Stimulated activated naive CD8-positive, alpha-beta T cell treated with anti-CD3 and anti-CD28 coated beads, Interleukin-15, Interleukin-2, amounts not matched to agents 100 ng/mL and 50 ng/mL, for 24 hours (primary cell): Measurements from ENCODE around the gene DPAGT1.
A peak's percentile ranks its signal among the peaks of the same experiment; 100 is the strongest.
"Not testable (repeated sequence)": the region's sequence is repeated elsewhere in the genome, so short reads cannot be mapped to it uniquely, and the experiment has no call there.

Source experiments
- H3K27ac Mint-ChIP-seq: one replicate; pipeline ENCODE4 v1.8.0; 2021; ENCODE audit warnings: mild to moderate bottlenecking, mixed read lengths
- H3K27me3 Mint-ChIP-seq: one replicate; pipeline ENCODE4 v1.8.0; 2021; ENCODE audit warnings: mixed read lengths
- H3K36me3 Mint-ChIP-seq: one replicate; pipeline ENCODE4 v1.8.0; 2021; ENCODE audit warnings: low read depth, mixed read lengths
- H3K4me1 Mint-ChIP-seq: one replicate; pipeline ENCODE4 v1.8.0; 2021; ENCODE audit warnings: low read depth, mixed read lengths
- H3K4me3 Mint-ChIP-seq: one replicate; pipeline ENCODE4 v1.8.0; 2021; ENCODE audit warnings: mild to moderate bottlenecking, mixed read lengths
- H3K9me3 Mint-ChIP-seq: one replicate; pipeline ENCODE4 v1.8.0; 2021; ENCODE audit warnings: mixed read lengths

Gene DPAGT1

GRCh38 chr11:119065369-119065768, 36.3 kb downstream of the DPAGT1 start:
- no peaks in the 10 kb centered on the region for H3K9me3 Mint-ChIP-seq
- peak overlapping the region; percentile 57 for H3K27ac Mint-ChIP-seq
- H3K36me3 Mint-ChIP-seq: peaks cover 10% of the 10 kb centered on the region
- peaks cover 48% of the 10 kb centered on the region for H3K4me1 Mint-ChIP-seq
- H3K4me3 Mint-ChIP-seq: peak overlapping the region; percentile 22
- H3K27me3 Mint-ChIP-seq: no peaks in the 10 kb centered on the region

- no peak overlapping the region for H3K4me3 Mint-ChIP-seq
- peaks cover 8% of the 10 kb centered on the region for H3K36me3 Mint-ChIP-seq
- peaks cover 37% of the 10 kb centered on the region for H3K4me1 Mint-ChIP-seq
- H3K27ac Mint-ChIP-seq: no peak overlapping the region
- no peaks in the 10 kb centered on the region for H3K9me3 Mint-ChIP-seq
- H3K27me3 Mint-ChIP-seq: no peaks in the 10 kb centered on the region
These were observed 38.9 kb downstream of the DPAGT1 start for GRCh38 chr11:119062779-119063178.

GRCh38 chr11:119061256-119061655, 40.4 kb downstream of the DPAGT1 start:
- H3K4me3 Mint-ChIP-seq: no peak overlapping the region
- peaks cover 30% of the 10 kb centered on the region for H3K4me1 Mint-ChIP-seq
- H3K27ac Mint-ChIP-seq: no peak overlapping the region

DNA sequence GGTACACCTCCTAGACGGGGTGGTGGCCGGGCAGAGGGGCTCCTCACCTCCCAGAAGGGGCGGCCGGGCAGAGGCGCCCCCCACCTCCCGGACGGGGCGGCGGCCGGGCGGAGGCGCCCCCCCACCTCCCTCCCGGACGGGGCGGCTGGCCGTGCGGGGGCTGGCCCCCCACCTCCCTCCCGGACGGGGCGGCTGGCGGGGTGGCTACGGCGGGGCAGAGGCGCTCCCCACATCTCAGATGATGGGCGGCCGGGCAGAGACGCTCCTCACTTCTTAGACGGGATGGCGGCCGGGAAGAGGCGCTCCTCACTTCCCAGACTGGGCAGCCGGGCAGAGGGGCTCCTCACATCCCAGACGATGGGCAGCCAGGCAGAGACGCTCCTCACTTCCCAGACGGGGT, 42.5 kb downstream of the DPAGT1 start:
- not testable (repeated sequence) for H3K27me3 Mint-ChIP-seq, H3K4me3 Mint-ChIP-seq, H3K9me3 Mint-ChIP-seq, H3K27ac Mint-ChIP-seq
- Mint-ChIP-seq H3K36me3 (peaks cover 28% of the 10 kb centered on the region), H3K4me1 (peaks cover 31% of the 10 kb centered on the region)

More at GRCh38 chr11:119061256-119061655, 40.4 kb downstream of the DPAGT1 start:
- no peaks in the 10 kb centered on the region for H3K27me3 Mint-ChIP-seq
- H3K36me3 Mint-ChIP-seq: peaks cover 8% of the 10 kb centered on the region
- H3K9me3 Mint-ChIP-seq: no peaks in the 10 kb centered on the region

- Mint-ChIP-seq H3K27me3 (no peaks in the 10 kb centered on the region), H3K36me3 (peaks cover 46% of the 10 kb centered on the region), H3K27ac (peak within 1 kb of the TSS; percentile 96), H3K4me1 (peaks cover 41% of the 10 kb centered on the region), H3K9me3 (no peaks in the 10 kb centered on the region), H3K4me3 (peak within 1 kb of the TSS; percentile 95)
These were observed 44.5 kb downstream of the DPAGT1 start, which contains the start of gene HYOU1 for GRCh38 chr11:119057000-119057769. TSS of gene HYOU1 (minus strand) at chr11:119057205. CDS start at chr11:119056160, 1,045 bp downstream.

DNA sequence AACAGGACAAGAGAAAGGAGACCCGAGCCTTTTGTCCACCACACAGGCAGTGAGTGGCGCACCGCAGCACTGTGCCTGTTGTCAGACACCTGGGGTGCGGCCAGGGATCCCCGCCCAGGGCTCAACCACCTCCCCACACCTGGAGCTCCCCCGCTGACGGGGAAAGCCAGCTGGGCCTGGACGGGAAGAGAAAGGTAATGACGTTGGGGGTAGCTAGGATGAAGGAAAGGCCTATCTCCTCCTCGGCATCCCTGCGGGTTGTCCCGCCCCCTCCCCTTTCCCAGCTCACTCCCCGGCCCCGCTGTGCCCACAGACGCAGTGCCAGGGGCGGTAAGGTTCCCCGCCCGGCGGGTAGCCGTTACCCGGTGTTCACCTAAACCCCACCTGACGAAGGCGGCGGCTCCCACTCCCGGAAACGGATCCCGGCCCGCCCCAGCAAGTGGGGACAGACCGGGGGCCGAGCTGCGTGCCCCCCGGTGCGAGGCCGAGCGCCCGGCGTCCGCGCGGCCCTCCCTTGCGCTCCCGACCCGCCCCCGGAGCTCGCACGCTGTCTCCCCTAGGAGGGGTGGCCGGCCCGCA, 45.1 kb downstream of the DPAGT1 start:
- Mint-ChIP-seq H3K4me3 (peak overlapping the region; percentile 95), H3K27ac (peak overlapping the region; percentile 96), H3K27me3 (no peaks in the 10 kb centered on the region), H3K4me1 (peaks cover 48% of the 10 kb centered on the region), H3K36me3 (peaks cover 50% of the 10 kb centered on the region), H3K9me3 (no peaks in the 10 kb centered on the region)

DNA sequence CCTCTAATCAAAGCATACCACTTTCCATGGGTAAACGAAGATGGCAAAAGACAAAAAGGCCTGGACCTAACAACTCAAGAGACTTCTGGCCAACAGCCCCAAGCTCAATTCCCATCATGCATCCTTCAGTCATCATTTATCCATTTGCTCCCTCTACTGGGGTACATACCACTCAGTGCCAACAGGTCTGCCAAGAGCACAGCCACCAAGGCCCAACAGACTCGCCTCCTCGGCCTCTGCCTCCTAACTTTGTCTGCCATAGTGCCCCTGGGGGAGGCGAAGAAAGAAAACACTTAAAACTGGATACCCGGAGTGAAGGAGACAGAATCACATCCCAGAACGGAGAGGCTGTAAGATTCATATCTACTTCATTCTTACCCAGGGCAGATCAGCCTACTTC, 45.8 kb downstream of the DPAGT1 start:
- Mint-ChIP-seq H3K4me3 (peak overlapping the region; percentile 95), H3K27me3 (no peaks in the 10 kb centered on the region), H3K9me3 (no peaks in the 10 kb centered on the region), H3K27ac (peak overlapping the region; percentile 83), H3K36me3 (peaks cover 56% of the 10 kb centered on the region), H3K4me1 (peaks cover 50% of the 10 kb centered on the region)

DNA sequence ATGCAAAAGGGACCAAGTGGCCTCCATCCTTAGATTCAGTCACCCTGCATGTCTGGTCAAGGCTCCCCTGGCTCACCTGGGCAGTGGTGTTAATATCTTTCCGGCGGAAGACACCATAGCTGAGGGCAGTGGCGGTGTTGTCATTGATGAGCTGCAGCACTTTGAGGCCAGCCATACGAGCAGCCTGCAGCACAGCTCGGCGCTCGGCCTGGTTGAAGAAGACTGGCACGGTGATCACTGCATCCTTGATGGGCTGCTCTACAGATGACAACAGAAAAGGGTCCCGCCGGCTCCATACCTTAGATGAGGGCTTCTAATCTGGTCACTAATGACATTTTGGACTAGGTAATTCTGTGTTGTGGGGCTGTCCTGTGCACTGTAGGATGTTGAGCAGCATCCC, 47.2 kb downstream of the DPAGT1 start:
- Mint-ChIP-seq H3K27ac (no peak overlapping the region), H3K9me3 (no peaks in the 10 kb centered on the region), H3K4me1 (peaks cover 50% of the 10 kb centered on the region), H3K36me3 (peaks cover 66% of the 10 kb centered on the region), H3K4me3 (peak overlapping the region; percentile 12), H3K27me3 (no peaks in the 10 kb centered on the region)

DNA sequence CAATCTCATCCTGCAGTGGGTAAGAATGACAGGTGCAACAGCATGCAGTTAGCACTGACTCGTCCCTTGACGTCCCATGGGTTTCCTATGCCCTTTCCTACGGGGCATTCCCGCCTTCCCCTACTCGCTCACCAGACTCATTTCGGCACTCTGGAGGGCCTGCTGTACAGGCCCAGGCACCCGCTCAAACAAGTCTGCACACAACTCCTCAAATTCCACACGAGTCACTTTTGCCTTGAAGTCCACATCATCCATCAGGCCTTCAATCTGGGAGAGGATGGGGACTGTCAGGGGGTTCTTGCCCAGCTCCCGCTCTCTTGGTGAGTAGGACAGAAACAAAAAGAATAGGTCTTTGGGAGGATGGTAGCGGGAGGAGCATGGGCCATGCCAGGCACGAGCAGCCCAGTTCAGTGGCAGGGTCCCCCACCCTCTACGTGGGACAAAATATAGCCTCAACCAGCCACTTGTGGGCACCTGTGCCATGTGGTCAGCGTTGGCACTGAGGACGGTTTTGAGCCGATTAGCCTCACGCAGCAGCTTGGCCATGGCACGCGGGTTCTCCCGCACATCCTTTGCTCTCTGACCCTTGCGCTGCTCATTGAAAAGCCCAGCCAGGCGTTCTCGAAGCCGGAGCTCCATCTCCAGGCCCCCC, 49.4 kb downstream of the DPAGT1 start:
- Mint-ChIP-seq H3K9me3 (no peaks in the 10 kb centered on the region), H3K27ac (peak overlapping the region; percentile 69), H3K27me3 (no peaks in the 10 kb centered on the region), H3K4me1 (peaks cover 38% of the 10 kb centered on the region), H3K4me3 (no peak overlapping the region), H3K36me3 (peaks cover 80% of the 10 kb centered on the region)

DNA sequence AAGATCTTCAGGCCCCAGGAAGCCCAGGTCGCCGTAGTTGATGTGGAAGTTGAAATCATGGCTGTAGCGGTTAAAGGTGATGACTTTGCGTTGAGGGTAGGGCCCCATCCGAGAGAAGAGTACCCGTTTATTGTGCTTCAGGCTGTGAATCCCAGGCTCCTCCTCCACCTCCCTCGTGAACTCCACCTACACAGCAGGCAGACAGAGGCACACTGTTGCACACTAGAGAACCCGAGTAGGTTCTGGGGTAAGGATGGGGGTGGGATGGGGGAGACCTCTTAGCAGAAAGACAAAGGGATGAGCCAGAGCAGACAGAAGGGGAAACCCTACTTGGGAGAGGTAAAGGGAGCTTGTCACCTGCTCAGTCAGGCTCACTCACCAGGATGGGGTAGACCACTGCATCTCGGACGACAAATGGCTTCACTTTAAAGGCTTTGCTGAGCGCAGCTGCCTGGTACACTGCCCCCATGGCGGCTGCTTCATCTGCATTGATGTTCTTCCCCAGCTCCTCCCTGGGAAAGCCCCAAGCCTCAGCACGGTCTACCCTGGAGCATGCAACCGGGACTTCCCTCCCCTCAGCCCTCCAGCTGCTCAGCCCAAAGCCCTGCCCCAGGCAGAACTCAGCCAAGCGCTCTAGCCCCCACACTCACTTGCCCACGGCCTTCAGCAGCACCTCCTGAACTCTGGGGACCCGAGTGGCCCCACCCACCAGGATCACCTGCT, 50.1 kb downstream of the DPAGT1 start:
- peak overlapping the region; percentile 69 for H3K27ac Mint-ChIP-seq
- peaks cover 86% of the 10 kb centered on the region for H3K36me3 Mint-ChIP-seq
- H3K27me3 Mint-ChIP-seq: no peaks in the 10 kb centered on the region
- H3K4me3 Mint-ChIP-seq: no peak overlapping the region
- H3K9me3 Mint-ChIP-seq: no peaks in the 10 kb centered on the region
- peaks cover 38% of the 10 kb centered on the region for H3K4me1 Mint-ChIP-seq

- Mint-ChIP-seq H3K36me3 (peaks cover 88% of the 10 kb centered on the region), H3K9me3 (no peaks in the 10 kb centered on the region), H3K27ac (no peak overlapping the region), H3K4me1 (peaks cover 22% of the 10 kb centered on the region), H3K27me3 (no peaks in the 10 kb centered on the region), H3K4me3 (no peak overlapping the region)
These were observed 52.6 kb downstream of the DPAGT1 start for GRCh38 chr11:119049081-119049480.

DNA sequence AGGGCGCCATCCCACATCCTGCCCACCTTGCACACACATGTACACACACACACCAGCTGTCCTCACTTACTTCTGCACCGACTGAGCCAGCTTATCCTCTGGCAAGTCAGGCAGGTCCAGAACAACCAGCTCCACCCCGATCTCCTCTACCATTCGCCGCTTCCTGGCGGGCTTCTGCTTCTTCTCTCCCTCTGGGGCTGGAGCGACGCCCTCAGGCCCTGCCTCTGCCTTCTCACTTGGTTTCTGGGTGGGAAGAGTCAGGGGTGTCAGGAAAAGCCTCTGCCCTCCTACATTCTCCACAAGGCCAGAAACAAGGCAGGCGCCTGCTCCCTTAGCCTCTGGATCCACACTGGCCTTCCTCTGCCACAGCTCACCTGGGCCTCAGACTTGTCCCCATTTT, 53.0 kb downstream of the DPAGT1 start:
- Mint-ChIP-seq H3K36me3 (peaks cover 86% of the 10 kb centered on the region), H3K9me3 (no peaks in the 10 kb centered on the region), H3K27me3 (no peaks in the 10 kb centered on the region), H3K4me1 (peaks cover 22% of the 10 kb centered on the region), H3K4me3 (no peak overlapping the region), H3K27ac (no peak overlapping the region)

DNA sequence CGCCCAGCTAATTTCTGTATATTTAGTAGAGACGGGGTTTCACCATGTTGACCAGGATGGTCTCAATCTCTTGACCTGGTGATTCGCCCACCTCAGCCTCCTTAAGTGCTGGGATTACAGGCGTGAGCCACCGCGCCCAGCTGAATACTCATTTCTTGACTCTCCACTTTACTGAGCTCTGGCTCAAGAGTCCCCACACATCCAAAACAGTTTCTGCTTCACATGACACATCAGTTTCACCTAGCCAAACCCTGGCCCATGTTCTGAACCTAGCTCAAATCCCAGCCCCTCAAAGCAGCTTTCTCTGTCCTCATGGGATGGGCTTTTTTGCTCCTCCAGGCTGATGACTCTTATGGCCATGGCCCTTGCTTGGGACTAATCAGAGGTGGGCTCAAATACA, 54.4 kb downstream of the DPAGT1 start:
- Mint-ChIP-seq H3K27ac (no peak overlapping the region), H3K4me3 (no peak overlapping the region), H3K9me3 (no peaks in the 10 kb centered on the region), H3K36me3 (peaks cover 73% of the 10 kb centered on the region), H3K27me3 (no peaks in the 10 kb centered on the region), H3K4me1 (peaks cover 12% of the 10 kb centered on the region)
